Fibroblast of lung (primary cell): ENCODE data around the gene NLRP1. TPM values are rescaled to one million over a fixed set of nuclear protein-coding genes. Genes with fewer than 3 reads are reported as not detected.

Experiments
- DNase-seq, 2 donors: peaks; one replicate each; pipeline versions ENCODE4 v3.0.0 to v3.0.0-alpha.2; 2010; ENCODE audit warnings: low read depth in 2 of 2
- H2AFZ ChIP-seq: 2 replicates; pipeline ENCODE4 v1.5.1; 2012; ENCODE audit warnings: low read length, control low read depth, inconsistent platforms
- H3K27ac ChIP-seq: 2 replicates; pipeline ENCODE4 v1.5.1; 2011; ENCODE audit warnings: low read length, control low read depth; ENCODE audit not compliant: insufficient read depth
- H3K27me3 ChIP-seq: 2 replicates; pipeline ENCODE4 v1.5.1; 2011; ENCODE audit warnings: mild to moderate bottlenecking, low read length; ENCODE audit not compliant: control insufficient read depth, insufficient read depth
- H3K36me3 ChIP-seq: 2 replicates; pipeline ENCODE4 v1.5.1; 2011; ENCODE audit warnings: low read length; ENCODE audit not compliant: control insufficient read depth, insufficient read depth
- H3K4me1 ChIP-seq: 2 replicates; pipeline ENCODE4 v1.5.1; 2011; ENCODE audit warnings: low read length; ENCODE audit not compliant: control insufficient read depth, insufficient read depth; ENCODE audit errors: extremely low read depth
- H3K4me2 ChIP-seq: 2 replicates; pipeline ENCODE4 v1.5.1; 2011; ENCODE audit warnings: low read length, control low read depth; ENCODE audit not compliant: insufficient read depth; ENCODE audit errors: extremely low read depth
- H3K4me3 ChIP-seq, 4 experiments: fragments of 200-600 bp in 1 of 4; sonication (generic) in 1 of 4; replicated peaks in 1 of 4; 2 replicates each; pipeline ENCODE4 v1.5.1; 2011 to 2016; ENCODE audit warnings: low read length in 4 of 4, low read depth in 3 of 4, mild to moderate bottlenecking in 3 of 4, control low read depth in 2 of 4, inconsistent platforms in 1 of 4, mixed read lengths in 1 of 4; ENCODE audit not compliant: insufficient read depth in 1 of 4; ENCODE audit errors: control extremely low read depth in 1 of 4
- H3K79me2 ChIP-seq: 2 replicates; pipeline ENCODE4 v1.5.1; 2012; ENCODE audit warnings: mild to moderate bottlenecking, low read length, inconsistent platforms; ENCODE audit not compliant: control insufficient read depth, insufficient read depth
- H3K9ac ChIP-seq: 2 replicates; pipeline ENCODE4 v1.5.1; 2011; ENCODE audit warnings: mild to moderate bottlenecking, low read length, control low read depth; ENCODE audit not compliant: insufficient read depth
- H3K9me3 ChIP-seq: 2 replicates; pipeline ENCODE4 v1.5.1; 2012; ENCODE audit warnings: low read depth, low read length; ENCODE audit not compliant: control insufficient read depth, insufficient read depth
- H4K20me1 ChIP-seq: 2 replicates; pipeline ENCODE4 v1.5.1; 2011; ENCODE audit warnings: low read length; ENCODE audit not compliant: control insufficient read depth, insufficient read depth; ENCODE audit errors: extremely low read depth
- CTCF ChIP-seq, 2 donors: IDR thresholded peaks in 1 of 2; conservative IDR thresholded peaks in 1 of 2; 1 replicate in 1 of 2; 2 replicates in 1 of 2; pipeline ENCODE4 v1.5.1; 2011 to 2012; ENCODE audit warnings: low read length in 2 of 2, control low read depth in 1 of 2, inconsistent platforms in 1 of 2, low read depth in 1 of 2, mild to moderate bottlenecking in 1 of 2
- EZH2 ChIP-seq: IDR thresholded peaks from 2 replicates; pipeline ENCODE4 v1.5.1; 2012; ENCODE audit warnings: low read length, control low read depth, mild to moderate bottlenecking; ENCODE audit errors: missing control alignments
- polyA plus RNA-seq, 2 donors: library from polyadenylated mRNA; depleted of rRNA in 1 of 2; stranded (reverse) in 1 of 2; unstranded in 1 of 2; fragments of >200 nt; gene quantifications; 2 replicates each; pipeline ENCODE4 v1.2.1, GENCODE V29; 2011 to 2012; ENCODE audit warnings: missing spikeins in 1 of 2
- total RNA-seq: library from RNA; depleted of rRNA; stranded (reverse); fragments of >200 nt; gene quantifications from 2 replicates; pipeline ENCODE4 v1.2.1, GENCODE V29; 2014

NLRP1 gene
- total and polyA plus RNA-seq, 2 donors (not counting 1 experiment from before 2014, with no cell fraction given) = 22.1 to 23.1 TPM

- H3K9ac ChIP-seq = no peak overlapping the region
- no peak overlapping the region for H3K4me2 ChIP-seq
- no peak overlapping the region for H2AFZ ChIP-seq
- H3K27ac ChIP-seq = no peak overlapping the region
- no peaks in the 10 kb centered on the region for H3K4me1 ChIP-seq
- no peaks in the 10 kb centered on the region for H3K36me3 ChIP-seq
- no peaks in the 10 kb centered on the region for H3K27me3 ChIP-seq
- no peaks in the 10 kb centered on the region for H3K79me2 ChIP-seq
- TF ChIP-seq EZH2 (no peak), CTCF (conservative IDR thresholded peaks at IDR 0.05 in 1 of 2, IDR thresholded peaks at IDR 0.05 in 1 of 2; ENCODE audit: low read depth in 1 of 2, low read length in 2 of 2) (no peak)
- no peak for DNase-seq
- H4K20me1 ChIP-seq = no peaks in the 10 kb centered on the region
- H3K4me3 ChIP-seq = no peak overlapping the region
- H3K9me3 ChIP-seq = no peaks in the 10 kb centered on the region
Measured at GRCh38 chr17:5629128-5629527, 44.8 kb upstream of the NLRP1 start.

GRCh38 chr17:5628262-5628661 lies 44.0 kb upstream of the NLRP1 start:
- no peak overlapping the region for H3K4me3 ChIP-seq
- TF ChIP-seq EZH2 (no peak), CTCF (conservative IDR thresholded peaks at IDR 0.05 in 1 of 2, IDR thresholded peaks at IDR 0.05 in 1 of 2; ENCODE audit: low read depth in 1 of 2, low read length in 2 of 2) (no peak)
- no peaks in the 10 kb centered on the region for H3K27me3 ChIP-seq
- no peak overlapping the region for H3K27ac ChIP-seq
- H3K9me3 ChIP-seq = no peaks in the 10 kb centered on the region
- no peaks in the 10 kb centered on the region for H3K4me1 ChIP-seq
- no peaks in the 10 kb centered on the region for H3K79me2 ChIP-seq
- H2AFZ ChIP-seq = no peak overlapping the region
- H3K4me2 ChIP-seq = no peak overlapping the region
- no peaks in the 10 kb centered on the region for H3K36me3 ChIP-seq
- no peaks in the 10 kb centered on the region for H4K20me1 ChIP-seq
- no peak for DNase-seq
- H3K9ac ChIP-seq = no peak overlapping the region

- DNase-seq = no peak
- Histone ChIP-seq H3K27ac (no peak overlapping the region), H3K36me3 (no peaks in the 10 kb centered on the region), H3K79me2 (no peaks in the 10 kb centered on the region), H3K4me1 (no peaks in the 10 kb centered on the region), H3K9me3 (no peaks in the 10 kb centered on the region), H4K20me1 (no peaks in the 10 kb centered on the region), H3K27me3 (no peaks in the 10 kb centered on the region), H3K4me3 (no peak overlapping the region), H3K9ac (no peak overlapping the region), H3K4me2 (no peak overlapping the region), H2AFZ (no peak overlapping the region)
- TF ChIP-seq CTCF (conservative IDR thresholded peaks at IDR 0.05 in 1 of 2, IDR thresholded peaks at IDR 0.05 in 1 of 2; ENCODE audit: low read depth in 1 of 2, low read length in 2 of 2) = no peak
Measured at GRCh38 chr17:5624211-5624610, 39.9 kb upstream of the NLRP1 start.
